HG03457 (cell line): ENCODE measurements around the gene DYNC1LI2.
"Not testable (repeated sequence)": the region's sequence is repeated elsewhere in the genome, so short reads cannot be mapped to it uniquely, and the experiment has no call there.

Experiments used
- ATAC-seq: cut with Tn5 transposase; IDR thresholded peaks from one replicate; pipeline ENCODE4 v1.9.1; 2021; ENCODE audit warnings: moderate number of reproducible peaks; ENCODE audit not compliant: unreplicated experiment

The DYNC1LI2 gene

GRCh38 chr16:66751303-66751991 lies at the start of gene DYNC1LI2:
TSS of gene DYNC1LI2 (minus strand) at chr16:66751609. CDS start at chr16:66751591, 18 bp downstream.
- ATAC-seq, result peak; percentile 75

- no peak for ATAC-seq
These were observed 49.4 kb upstream of the DYNC1LI2 start for GRCh38 chr16:66800856-66801255.

GRCh38 chr16:66798161-66798560 lies 46.8 kb upstream of the DYNC1LI2 start:
- ATAC-seq, result no peak

- ATAC-seq, result not testable (repeated sequence)
These were observed 42.6 kb upstream of the DYNC1LI2 start for GRCh38 chr16:66793984-66794383.

- ATAC-seq, result no peak
These were observed 38.8 kb upstream of the DYNC1LI2 start for GRCh38 chr16:66790130-66790733.

GRCh38 chr16:66787427-66787826 lies 36.0 kb upstream of the DYNC1LI2 start:
- no peak for ATAC-seq

- no peak for ATAC-seq
These were observed 35.1 kb upstream of the DYNC1LI2 start for GRCh38 chr16:66786551-66786950.

- ATAC-seq, result no peak
These were observed 25.0 kb upstream of the DYNC1LI2 start for GRCh38 chr16:66776457-66776856.

- no peak for ATAC-seq
These were observed 23.6 kb upstream of the DYNC1LI2 start for GRCh38 chr16:66774981-66775380.

- ATAC-seq, result no peak
These were observed 6.7 kb upstream of the DYNC1LI2 start for GRCh38 chr16:66758086-66758485.

- ATAC-seq, result no peak
These were observed 3.4 kb upstream of the DYNC1LI2 start for GRCh38 chr16:66754819-66755218.

- no peak for ATAC-seq
These were observed 2.8 kb upstream of the DYNC1LI2 start for GRCh38 chr16:66754211-66754610.

- no peak for ATAC-seq
These were observed 1.5 kb upstream of the DYNC1LI2 start for GRCh38 chr16:66752958-66753357.

GRCh38 chr16:66752379-66752778 lies 970 bp upstream of the DYNC1LI2 start:
- no peak for ATAC-seq

GRCh38 chr16:66751992-66752322 lies 548 bp upstream of the DYNC1LI2 start:
- ATAC-seq, result no peak

- no peak for ATAC-seq
These were observed 431 bp downstream of the DYNC1LI2 start for GRCh38 chr16:66751053-66751302.

- ATAC-seq, result no peak
These were observed 943 bp downstream of the DYNC1LI2 start for GRCh38 chr16:66750279-66751052.

- peak; percentile 52 for ATAC-seq
These were observed 4.7 kb downstream of the DYNC1LI2 start for GRCh38 chr16:66746682-66747081.

GRCh38 chr16:66746048-66746447 lies 5.4 kb downstream of the DYNC1LI2 start:
- ATAC-seq, result no peak

GRCh38 chr16:66741950-66742808 lies 9.2 kb downstream of the DYNC1LI2 start:
- no peak for ATAC-seq

- ATAC-seq, result no peak
These were observed 10.1 kb downstream of the DYNC1LI2 start for GRCh38 chr16:66741169-66741900.
